Neural crest cell (in vitro differentiated cells): Measurements from ENCODE around the gene SOCS3. TPM values are rescaled to one million over a fixed set of nuclear protein-coding genes. Genes with fewer than 3 reads are reported as not detected.

Source experiments
- DNase-seq: peaks from one replicate; pipeline ENCODE4 v3.0.0; 2021; ENCODE audit warnings: low read depth, mixed read lengths, low spot score
- H3K27ac Mint-ChIP-seq: one replicate; pipeline ENCODE4 v1.8.0; 2021; ENCODE audit warnings: mild to moderate bottlenecking, mixed read lengths; ENCODE audit not compliant: unreplicated experiment
- H3K27me3 Mint-ChIP-seq: 2 replicates; pipeline ENCODE4 v1.8.0; 2021; ENCODE audit warnings: low read depth, mild to moderate bottlenecking, mixed read lengths
- H3K36me3 Mint-ChIP-seq: 2 replicates; pipeline ENCODE4 v1.8.0; 2021; ENCODE audit warnings: low read depth, mild to moderate bottlenecking, mixed read lengths
- H3K4me1 Mint-ChIP-seq: 2 replicates; pipeline ENCODE4 v1.8.0; 2021; ENCODE audit warnings: mixed read lengths
- H3K4me3 Mint-ChIP-seq: one replicate; pipeline ENCODE4 v1.8.0; 2021; ENCODE audit warnings: mild to moderate bottlenecking, mixed read lengths
- H3K9me3 Mint-ChIP-seq: 2 replicates; pipeline ENCODE4 v1.8.0; 2021; ENCODE audit warnings: mixed read lengths
- CTCF ChIP-seq: fragments of 200-600 bp; sonication (generic); conservative IDR thresholded peaks from 2 replicates; pipeline ENCODE4 v1.5.0; 2021; ENCODE audit warnings: antibody characterized with exemption, mild to moderate bottlenecking
- total RNA-seq: library from RNA; stranded (reverse); gene quantifications from 2 replicates; pipeline ENCODE4 v1.2.1, GENCODE V29; 2021

The SOCS3 gene
- total RNA-seq, 1 donor from 2014 or later: 6.1 TPM

- peaks cover 54% of the 10 kb centered on the region for H3K4me1 Mint-ChIP-seq
- no peaks in the 10 kb centered on the region for H3K36me3 Mint-ChIP-seq
- DNase-seq: no peak
- peak overlapping the region; percentile 94 for H3K27ac Mint-ChIP-seq
- peak overlapping the region; percentile 82 for H3K4me3 Mint-ChIP-seq
- peaks cover 3% of the 10 kb centered on the region for H3K27me3 Mint-ChIP-seq
- no peaks in the 10 kb centered on the region for H3K9me3 Mint-ChIP-seq
- no peak for TF ChIP-seq CTCF
Observed at GRCh38 chr17:78366109-78366848, 6.4 kb upstream of the SOCS3 start.

- H3K27me3 Mint-ChIP-seq: peaks cover 8% of the 10 kb centered on the region
- no peaks in the 10 kb centered on the region for H3K36me3 Mint-ChIP-seq
- peaks cover 59% of the 10 kb centered on the region for H3K4me1 Mint-ChIP-seq
- TF ChIP-seq CTCF: no peak
- H3K4me3 Mint-ChIP-seq: peak overlapping the region; percentile 82
- H3K9me3 Mint-ChIP-seq: no peaks in the 10 kb centered on the region
- peak; percentile 44 for DNase-seq
- H3K27ac Mint-ChIP-seq: peak overlapping the region; percentile 94
Observed at GRCh38 chr17:78365561-78366108, 5.8 kb upstream of the SOCS3 start.

GRCh38 chr17:78364436-78365281 lies 4.8 kb upstream of the SOCS3 start:
- Mint-ChIP-seq H3K36me3 (no peaks in the 10 kb centered on the region), H3K4me3 (peak overlapping the region; percentile 82), H3K9me3 (no peaks in the 10 kb centered on the region), H3K27ac (peak overlapping the region; percentile 29), H3K27me3 (peaks cover 8% of the 10 kb centered on the region), H3K4me1 (peaks cover 51% of the 10 kb centered on the region)
- DNase-seq: no peak
- TF ChIP-seq CTCF: no peak

- Mint-ChIP-seq H3K27me3 (peaks cover 24% of the 10 kb centered on the region), H3K4me1 (peaks cover 47% of the 10 kb centered on the region)
- DNase-seq: no peak
Observed at GRCh38 chr17:78362671-78363070, 2.8 kb upstream of the SOCS3 start.

More at GRCh38 chr17:78362671-78363070, 2.8 kb upstream of the SOCS3 start:
- peak overlapping the region; percentile 53 for H3K4me3 Mint-ChIP-seq
- H3K9me3 Mint-ChIP-seq: no peaks in the 10 kb centered on the region
- peak; percentile 39 for TF ChIP-seq CTCF
- H3K27ac Mint-ChIP-seq: no peak overlapping the region
- H3K36me3 Mint-ChIP-seq: no peaks in the 10 kb centered on the region
